ENCODE measurements around the gene G0S2.

- TF ChIP-seq MXI1 (conservative IDR thresholded peaks at IDR 0.05; ENCODE audit: poor library complexity, severe bottlenecking) (no peak), TAF1 (IDR thresholded peaks at IDR 0.05; ENCODE audit: low read depth) (no peak), REST (IDR thresholded peaks at IDR 0.05; ENCODE audit: borderline replicate concordance) (no peak), POLR2AphosphoS5 (IDR thresholded peaks at IDR 0.05) (no peak)
- TF ChIP-seq, protein P1, sequence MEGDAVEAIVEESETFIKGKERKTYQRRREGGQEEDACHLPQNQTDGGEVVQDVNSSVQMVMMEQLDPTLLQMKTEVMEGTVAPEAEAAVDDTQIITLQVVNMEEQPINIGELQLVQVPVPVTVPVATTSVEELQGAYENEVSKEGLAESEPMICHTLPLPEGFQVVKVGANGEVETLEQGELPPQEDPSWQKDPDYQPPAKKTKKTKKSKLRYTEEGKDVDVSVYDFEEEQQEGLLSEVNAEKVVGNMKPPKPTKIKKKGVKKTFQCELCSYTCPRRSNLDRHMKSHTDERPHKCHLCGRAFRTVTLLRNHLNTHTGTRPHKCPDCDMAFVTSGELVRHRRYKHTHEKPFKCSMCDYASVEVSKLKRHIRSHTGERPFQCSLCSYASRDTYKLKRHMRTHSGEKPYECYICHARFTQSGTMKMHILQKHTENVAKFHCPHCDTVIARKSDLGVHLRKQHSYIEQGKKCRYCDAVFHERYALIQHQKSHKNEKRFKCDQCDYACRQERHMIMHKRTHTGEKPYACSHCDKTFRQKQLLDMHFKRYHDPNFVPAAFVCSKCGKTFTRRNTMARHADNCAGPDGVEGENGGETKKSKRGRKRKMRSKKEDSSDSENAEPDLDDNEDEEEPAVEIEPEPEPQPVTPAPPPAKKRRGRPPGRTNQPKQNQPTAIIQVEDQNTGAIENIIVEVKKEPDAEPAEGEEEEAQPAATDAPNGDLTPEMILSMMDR (IDR thresholded peaks at IDR 0.05; ENCODE audit: poor library complexity, severe bottlenecking) = no peak
These were observed 45.4 kb upstream of the G0S2 start for GRCh38 chr1:209629621-209630382.

Data from neural cell (in vitro differentiated cells).